B cell (primary cell): ENCODE results near the gene SNRK.

Source experiments
- CTCF ChIP-seq: fragments of 200-600 bp; IDR thresholded peaks from one replicate; pipeline ENCODE4 v1.8.0; 2022; ENCODE audit warnings: antibody characterized with exemption, mild to moderate bottlenecking
- EZH2 ChIP-seq: IDR thresholded peaks from 2 replicates; pipeline ENCODE4 v1.6.1; 2012; ENCODE audit warnings: borderline replicate concordance, low read depth, mild to moderate bottlenecking, moderate library complexity, low read length; ENCODE audit not compliant: insufficient read depth, poor library complexity, severe bottlenecking

- TF ChIP-seq CTCF (no peak), EZH2 (no peak)
Measured at GRCh38 chr3:43304126-43304525, 17.8 kb downstream of the SNRK start.
